ENCODE results near the gene TAPBP.

The TAPBP gene

DNA sequence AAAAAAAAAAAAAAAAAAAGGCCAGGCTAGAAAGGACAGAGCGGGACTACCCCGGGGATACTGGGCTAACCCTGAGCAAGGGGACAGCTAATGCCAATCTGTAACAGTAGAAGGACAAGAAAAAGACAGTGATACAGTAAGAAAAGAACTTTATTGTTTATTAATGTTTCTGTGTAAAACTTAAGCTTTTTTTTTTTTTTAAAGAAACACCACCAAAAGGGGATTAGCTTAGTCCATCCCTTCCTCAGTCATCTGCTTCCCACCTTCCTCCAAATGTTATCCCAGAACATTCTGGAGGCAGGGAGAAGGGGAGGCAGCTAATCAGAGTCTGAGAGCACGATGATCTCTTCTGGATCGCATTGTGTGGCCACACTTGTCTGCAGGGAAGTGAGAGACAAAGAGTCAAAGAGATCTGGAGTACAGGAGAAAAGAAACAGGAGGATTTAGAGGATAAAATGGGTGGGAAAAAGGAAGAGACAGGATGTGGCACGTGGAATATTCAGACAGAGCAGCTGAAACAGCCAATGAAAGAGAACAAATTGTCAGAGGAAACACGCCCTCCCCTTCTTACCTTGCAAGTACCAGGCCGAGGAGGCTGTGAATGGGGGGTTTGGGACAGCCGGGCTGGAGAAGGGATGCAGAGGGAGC, 4.7 kb upstream of the TAPBP start:
- no peak for DNase-seq

DNA sequence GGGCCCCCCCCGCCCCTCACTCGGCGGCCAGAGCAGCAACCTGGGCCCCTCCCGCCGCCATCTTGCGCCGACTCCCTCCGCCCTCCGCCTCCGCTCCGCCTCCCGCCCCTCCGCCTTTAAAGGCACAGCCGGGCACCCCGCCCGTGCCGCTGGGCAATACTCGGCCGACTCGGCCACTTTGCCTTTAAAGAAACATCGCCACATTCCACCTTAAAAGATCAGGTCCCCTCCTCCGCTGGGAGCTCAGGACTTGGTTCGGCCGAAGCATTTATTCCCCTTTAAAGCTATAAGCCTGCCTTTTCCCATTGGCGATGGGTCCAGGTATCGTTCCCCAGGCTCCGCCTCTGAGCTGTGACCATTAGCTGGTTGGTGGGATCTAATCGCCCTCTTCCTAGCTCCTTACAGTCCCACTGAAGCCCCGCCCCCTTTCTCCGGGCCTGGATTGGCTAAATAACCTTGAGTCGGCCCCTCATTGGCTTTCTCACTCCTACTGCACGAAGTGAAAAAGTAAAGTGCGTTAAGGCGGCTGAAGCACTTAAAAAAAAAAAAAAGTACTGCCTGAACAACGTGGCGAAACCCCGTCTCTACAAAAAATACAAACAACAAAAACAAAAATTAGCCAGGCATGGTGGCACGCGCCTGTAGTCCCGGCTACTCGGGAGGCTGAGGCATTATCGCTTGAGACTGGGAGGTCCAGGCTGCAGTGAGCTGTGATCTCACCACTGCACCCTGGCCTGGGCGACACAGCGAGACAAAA, 4.0 kb upstream of the TAPBP start, which contains the start of gene ZBTB22:
Gene ZBTB22, minus strand, starts transcription at position 76 of the 757 bp plus-strand sequence. CDS start 828 bp downstream, outside the sequence.
- peak; percentile 99 for DNase-seq

DNA sequence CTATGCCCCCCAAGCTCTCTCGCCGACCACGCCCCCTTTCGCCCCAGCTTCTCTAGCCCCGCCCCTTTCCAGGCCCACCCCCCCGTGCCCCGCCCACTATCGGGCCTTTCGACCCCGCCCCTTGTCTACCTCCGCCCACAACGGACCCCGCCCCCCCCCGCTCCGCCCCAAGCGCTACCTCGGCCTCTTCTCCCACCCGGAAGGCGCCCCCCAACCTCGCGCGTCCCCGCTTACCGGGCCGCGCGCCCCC, 3.5 kb upstream of the TAPBP start:
- no peak for DNase-seq

DNA sequence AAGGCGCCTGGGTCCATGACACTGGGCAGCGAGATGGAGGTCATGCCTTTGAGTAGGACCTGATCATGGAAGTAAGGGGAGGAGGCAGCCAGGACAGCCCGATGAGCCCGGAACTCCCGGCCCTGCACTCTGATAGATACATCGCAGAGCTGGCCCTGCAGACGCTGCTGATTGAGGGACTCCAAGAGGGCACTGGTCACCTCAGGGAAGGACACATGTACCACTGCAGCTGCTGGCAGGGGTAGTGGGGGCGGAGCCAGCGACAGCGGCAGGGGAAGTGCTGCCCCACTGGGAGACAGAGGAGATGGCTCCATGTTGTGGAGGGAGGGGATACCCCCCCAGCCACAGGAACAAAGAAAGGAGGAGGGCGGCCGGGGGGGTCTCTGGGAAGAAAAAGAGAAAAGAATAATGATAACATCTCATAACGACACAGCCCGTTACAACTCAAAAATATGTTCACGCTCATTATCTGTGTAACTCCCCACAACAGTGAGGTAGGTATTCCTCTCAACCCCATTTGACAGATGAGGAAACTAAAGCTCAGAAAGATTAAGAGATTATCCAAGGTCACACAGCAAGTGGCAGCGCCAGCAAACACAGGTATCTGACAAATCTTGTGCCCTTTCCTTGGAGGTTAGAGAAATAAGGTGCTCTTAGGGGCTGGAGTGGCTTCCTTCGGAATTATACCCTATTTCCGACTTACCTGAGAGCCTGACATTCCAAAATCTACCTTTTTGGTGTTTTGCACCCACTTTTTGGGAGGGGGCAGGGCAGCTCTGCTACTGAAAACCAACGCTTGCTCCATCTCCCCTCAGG, 2.9 kb upstream of the TAPBP start:
- DNase-seq = no peak

DNA sequence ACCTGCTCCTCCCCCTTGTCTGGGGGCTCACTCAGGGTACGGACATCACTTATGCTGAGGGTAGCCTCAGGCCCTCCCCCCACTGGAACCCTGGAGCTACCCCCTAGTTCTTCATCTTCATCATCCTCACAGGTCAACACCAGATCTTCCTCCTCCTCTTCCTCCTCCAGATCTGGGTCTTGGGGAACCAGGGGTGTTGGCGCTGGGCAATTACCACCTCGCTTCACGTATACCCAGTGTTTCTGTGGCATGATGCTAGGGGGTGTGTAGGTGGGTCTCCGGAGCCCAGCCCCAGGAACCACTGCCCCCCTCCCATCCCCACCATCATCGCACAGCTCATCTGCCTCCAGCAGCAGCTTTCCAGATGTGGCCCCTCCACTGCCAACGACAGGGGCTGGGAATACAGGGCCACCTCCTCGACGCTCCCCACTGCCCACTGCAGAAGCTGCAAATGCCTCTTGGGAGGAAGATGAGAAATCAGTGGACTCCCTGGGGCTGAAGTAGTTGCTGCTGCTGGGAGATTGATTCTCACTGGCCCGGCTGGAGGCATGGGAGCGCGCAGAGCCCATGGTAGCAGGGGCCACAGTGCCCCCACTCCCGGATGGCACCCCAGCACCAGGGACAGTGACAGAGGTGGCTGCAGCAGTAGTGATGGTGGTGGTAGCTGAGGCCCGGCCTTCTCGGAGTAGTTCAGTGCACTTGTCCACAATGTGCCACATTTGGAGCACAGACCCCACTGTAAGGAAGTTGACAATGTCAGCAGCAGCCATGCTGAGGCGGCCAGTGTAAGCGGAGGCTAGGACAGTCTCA, 2.1 kb upstream of the TAPBP start:
- no peak for DNase-seq

DNA sequence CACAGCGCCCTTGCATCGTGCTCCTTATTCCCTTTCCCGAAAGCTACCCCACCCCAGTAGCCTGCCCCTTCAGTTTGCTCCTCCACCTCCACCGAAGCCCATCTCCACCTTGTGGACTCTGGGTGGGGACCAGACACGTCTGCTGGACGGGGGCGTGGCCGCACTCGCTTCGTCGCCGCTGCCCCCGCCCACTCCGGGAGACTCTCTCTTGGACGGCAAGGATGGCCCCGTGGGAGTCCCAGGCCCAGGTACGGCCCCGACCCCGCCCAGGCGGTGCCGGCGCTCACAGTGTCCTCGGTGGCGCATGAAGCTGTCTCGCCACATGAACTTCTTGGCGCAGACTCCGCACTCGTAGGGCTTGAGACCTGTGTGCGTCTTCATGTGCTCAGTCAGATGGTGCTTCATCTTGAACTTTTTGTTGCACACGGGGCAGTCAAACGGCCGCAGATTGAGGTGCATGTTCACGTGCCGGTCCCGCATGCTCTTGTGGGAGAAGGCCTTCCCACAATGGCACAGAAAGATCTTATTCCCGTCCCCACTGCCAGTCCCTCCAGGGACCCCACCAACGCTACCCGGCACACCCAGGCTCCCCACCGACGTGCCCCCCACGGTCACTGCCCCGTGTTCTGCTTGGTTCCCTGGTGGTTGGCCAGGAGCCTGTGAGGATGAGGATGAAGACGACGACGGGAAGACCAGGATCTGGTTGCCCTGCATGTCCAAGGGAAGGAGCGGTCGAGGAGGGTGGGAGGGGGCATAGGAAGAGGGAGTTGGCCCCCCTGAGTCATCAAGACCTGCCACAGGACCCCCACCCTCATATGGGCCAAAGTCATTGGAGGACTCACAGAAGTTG, 1.3 kb upstream of the TAPBP start:
- peak; percentile 19 for DNase-seq

DNA sequence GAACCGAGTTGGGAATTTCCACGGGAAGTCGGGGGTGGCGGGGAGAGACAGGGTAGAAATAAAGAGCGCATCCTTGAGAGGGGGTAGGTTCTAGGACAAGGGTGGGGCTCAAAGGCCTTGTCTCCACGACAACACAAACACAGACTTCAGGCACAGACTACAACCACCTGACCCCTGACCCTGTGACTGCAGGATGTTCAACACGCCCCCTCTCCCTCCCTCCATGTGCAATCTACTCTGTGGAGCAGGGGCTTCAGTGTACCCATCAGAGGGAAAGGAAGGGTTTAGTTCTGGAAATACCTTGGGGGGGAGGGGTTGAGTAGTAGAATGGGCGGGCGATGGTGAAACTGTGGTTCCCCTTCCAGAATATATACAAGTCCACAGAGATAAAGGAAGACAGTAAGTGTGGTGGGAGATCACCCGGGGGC, 651 bp upstream of the TAPBP start:
- peak; percentile 79 for DNase-seq

DNA sequence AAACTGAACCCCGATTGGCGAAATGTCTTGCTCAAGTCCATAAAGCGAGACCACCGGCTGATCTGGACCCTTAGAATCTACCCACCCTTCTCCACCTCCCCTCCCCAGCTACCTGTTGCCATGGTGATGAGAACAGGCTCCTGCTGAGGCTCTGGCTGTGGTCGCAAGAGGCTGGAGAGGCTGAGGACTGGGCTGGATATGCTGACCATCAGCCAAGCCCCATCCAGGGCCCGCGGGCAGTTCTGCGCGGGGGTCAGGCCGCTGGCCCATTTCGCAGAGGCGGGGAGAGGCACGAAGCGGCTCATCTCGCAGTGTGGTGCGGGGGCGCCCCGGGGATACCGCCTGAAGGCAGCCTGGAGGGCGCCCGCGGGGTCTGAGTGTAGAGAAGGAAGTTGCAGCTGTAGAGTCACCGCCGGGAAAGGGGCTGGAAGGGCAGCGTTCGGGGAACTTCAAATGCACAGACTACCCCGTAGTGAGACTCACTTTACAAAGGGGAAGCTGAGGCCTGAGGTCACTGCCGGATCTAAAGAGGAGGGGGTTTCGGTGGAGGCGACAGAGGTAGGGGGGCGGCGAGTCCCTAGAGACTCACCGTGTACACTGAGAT, 671 bp downstream of the TAPBP start:
- DNase-seq = peak; percentile 28

DNA sequence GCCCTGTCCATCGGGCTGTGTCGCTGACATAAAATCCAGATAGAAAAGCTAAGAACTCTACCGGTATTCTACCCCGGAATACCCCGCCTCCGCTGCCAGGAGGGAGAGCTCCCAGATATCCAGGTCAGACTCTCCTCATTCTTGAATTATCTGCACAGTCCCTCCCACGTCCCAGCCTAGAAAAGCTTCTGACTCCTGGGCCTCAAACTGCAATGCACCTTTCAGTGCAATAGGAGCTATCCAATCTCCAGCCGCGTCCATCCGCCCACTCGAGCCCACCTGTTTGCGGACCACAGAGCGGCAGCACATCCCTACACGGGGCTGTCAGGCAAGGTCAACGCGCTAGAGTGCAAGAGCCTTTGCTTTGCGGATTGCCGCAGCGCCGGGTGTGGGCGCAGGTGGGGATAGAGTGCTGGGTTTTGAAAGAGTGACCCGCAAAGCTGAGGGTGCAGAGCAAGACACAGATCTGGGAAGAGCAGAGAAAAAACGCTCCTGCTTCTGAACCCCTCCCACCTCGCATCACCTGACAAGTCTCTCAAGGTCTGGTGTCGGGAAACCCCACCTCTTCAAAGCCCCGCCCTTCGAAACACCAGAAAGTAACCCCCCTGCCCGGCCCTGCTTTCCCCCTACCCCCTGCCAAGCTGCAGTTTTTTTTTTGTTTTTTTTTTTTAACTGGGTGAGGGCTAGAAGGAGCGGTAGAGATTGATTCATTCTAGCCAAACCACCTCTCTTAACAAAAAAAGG, 1.3 kb downstream of the TAPBP start:
- DNase-seq = peak; percentile 64

DNA sequence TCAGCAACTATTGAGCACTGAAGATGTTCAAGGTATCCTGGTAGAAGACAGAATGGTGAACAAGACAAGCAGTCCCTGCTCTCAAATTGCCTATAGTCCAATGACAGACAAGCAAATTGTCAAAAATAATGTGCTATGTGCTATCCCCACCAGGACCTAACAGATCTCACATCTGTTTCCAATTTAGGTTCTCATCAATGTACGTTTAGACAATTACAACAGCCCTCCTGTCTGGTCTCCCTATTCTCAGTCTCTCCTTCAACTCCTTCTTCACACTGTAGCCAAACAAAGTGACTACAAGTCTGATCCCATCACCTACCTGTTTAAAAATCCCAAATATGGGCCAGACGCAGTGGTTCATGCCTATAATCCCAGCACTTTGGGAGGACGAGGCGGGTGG, 7.5 kb downstream of the TAPBP start:
- DNase-seq = no peak

DNA sequence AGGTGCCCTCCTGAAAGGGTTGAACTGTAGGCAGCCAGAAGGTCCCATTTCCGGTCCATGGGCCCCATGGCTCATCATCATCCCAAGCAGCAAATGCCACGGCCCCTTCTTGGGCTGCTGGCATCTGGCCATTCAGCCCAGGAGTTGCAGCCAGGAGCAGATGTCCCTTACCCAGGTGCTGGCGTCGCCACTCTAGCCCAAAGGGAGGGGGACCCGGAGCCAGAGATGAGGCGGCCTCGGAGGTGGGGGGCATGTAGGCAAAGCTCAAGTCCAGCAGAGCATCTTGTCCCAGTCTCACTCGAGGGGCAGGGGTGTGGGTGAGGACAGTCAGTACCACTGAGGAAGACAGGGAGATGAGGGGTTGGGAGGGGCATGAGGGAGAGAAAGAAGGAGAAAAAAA, 8.8 kb downstream of the TAPBP start:
- DNase-seq = no peak

DNA sequence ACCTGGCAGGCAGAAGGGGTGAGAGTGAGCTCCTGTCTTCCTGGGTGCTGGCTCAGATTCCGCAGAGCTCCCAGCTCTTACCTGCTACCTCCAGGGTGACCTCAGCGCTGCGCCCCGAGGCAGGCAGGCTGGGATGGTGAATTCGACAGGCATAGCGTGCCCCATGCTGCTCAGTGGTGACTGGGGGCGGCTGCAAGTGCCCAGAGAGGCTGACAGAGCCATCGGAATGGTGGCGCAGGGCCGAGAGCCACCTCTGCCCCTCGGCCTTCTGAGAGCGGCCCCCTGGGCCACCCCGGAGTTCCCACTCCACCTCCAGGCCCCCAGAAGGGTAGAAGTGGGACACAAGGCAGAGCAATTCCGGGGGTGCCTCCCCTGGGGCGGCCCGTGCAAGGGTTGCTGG, 9.7 kb downstream of the TAPBP start:
- no peak for DNase-seq

DNA sequence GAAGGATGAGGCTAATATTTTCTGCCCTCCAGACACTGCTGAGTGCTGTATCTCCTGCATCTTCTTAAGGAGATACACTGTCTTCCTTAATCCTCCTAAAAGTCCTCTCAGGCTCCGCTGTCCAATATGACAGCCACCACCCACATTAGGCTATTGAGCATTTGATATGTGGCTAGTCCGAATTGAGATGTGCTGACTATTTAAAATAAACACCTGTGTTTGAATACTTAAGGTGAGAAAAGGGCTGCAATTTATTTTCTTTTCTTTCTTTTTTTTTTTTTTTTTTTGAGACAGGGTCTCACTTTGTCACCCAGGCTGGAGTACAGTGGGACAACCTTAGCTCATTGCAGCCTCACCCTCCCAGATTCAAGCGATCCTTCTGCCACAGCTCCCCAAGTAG, 12.0 kb downstream of the TAPBP start:
- no peak for DNase-seq

DNA sequence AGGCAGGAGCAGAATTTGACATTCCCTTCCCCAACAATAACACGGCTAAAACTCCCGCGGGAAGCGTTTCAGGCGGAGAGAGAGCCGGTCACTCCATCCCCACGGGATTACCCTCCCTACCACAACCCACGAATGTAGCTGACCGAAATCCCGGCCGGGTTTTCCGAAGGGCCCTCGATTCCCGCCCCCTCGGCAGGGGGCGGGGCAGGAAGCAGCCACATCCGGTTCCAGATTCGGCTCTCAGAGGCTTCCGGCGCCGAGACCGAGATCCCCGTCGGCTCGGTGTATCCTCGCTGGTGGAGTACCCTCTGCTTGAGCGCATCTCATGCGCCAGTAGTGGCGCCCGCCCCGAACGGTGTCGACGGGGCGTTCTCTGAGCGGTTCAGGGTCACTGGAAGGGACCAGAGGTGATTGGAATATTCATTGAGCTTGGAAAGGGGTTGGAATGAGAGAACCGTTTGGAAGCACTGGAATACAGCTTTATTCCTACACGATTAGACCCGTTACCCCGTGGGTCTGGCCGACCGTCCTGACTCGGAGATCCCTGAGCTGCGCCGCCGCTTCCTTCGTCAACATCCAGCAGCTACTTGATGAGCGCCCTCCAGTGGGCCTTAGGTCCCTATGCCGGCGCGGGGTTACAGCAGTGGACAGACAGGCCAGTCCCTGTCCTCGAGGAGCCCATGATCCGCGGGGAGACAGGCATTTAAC, 14.5 kb downstream of the TAPBP start:
- DNase-seq = peak; percentile 93

DNA sequence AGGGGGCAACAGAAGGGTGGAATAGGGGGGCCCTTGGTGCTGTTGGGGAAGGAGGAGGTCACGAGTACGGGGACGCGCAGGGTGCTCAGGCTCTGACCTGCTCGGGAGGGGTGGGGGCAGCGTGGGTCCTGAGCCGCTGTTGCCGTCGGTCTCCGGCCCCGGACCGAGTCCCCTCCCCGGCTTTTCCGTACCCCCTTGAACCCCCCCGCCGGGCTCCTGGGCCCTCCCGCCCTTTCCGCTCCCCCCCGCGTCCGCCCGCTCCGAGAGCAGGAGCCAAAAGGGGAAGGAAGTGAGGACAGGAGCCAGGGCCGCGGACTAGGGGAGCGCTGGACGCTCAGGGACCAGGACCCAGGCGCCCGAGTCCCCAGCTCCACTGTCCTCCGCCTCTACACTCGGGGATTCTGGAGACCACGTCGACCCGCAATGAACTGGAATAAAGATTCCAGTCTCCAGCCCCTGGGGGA, 15.1 kb downstream of the TAPBP start, which contains the start of gene RGL2:
Gene RGL2, minus strand, starts transcription at position 170 of the 464 bp plus-strand sequence. CDS start 332 bp downstream, outside the sequence.
- peak; percentile 63 for DNase-seq

DNA sequence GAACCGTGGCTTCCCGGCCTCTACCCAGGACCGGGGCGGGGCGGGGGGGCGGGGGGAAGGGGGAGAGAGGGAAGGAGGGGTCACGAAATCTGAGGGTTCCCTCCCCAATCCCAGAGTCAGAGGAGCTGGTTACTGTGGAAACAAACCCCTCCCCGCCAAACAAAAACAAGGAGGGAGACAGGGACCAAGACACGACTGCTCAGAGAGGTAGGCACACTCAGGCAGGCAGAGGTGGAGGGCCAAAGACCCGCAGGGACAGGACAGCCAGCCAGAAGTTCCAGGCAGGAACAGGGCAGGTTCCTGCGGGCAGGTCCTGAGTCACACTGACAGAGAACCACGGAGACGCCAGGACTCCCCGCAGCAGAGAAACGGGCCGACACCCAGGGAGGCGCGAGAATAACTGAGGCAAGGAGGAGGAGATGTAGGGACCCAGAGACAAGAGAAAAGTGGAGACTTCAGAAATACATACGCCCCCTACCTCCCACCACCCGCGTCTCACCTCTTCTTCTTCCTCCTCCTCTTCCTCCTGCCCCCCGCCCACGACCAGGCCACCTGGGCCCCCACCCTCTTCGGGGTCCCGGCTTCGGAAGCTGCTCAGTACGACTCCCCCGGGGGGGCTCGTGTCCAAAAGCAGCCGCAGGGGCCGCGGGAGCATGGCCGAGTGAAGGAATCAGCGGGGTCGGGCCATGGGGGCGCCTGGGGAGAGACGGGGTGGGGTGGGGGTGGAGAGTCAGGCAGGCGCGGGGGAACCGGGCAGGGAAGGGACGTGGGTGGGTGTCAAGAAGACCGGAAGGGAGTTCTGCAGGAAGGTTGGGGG, 15.7 kb downstream of the TAPBP start:
- DNase-seq = peak; percentile 83

DNA sequence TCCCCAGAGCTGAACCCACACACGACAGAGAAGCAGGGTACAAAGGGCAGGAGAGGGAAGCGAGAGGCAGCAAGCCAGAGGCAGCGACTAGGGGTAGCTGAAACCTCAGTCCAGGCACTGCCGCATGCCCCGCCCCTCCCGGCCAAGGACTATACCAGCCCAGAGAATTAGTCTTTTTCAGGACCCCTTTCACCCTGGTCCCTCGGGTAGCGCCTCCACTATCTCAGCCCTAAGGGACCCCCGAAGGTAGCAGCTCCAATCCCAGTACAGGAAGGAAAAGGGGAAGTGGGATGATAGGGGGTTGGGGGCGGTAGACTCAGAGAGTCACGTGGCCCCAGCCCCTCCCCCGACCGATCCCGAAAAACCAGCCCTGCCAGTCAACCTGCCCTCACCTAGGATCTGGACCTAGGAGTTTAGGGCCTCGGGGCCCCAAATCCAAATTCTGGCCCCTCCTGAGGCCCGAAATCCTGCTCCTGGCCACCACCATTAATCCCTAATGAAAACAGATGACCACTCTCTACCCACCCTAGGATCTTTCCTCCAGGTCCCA, 16.4 kb downstream of the TAPBP start:
- no peak for DNase-seq

DNA sequence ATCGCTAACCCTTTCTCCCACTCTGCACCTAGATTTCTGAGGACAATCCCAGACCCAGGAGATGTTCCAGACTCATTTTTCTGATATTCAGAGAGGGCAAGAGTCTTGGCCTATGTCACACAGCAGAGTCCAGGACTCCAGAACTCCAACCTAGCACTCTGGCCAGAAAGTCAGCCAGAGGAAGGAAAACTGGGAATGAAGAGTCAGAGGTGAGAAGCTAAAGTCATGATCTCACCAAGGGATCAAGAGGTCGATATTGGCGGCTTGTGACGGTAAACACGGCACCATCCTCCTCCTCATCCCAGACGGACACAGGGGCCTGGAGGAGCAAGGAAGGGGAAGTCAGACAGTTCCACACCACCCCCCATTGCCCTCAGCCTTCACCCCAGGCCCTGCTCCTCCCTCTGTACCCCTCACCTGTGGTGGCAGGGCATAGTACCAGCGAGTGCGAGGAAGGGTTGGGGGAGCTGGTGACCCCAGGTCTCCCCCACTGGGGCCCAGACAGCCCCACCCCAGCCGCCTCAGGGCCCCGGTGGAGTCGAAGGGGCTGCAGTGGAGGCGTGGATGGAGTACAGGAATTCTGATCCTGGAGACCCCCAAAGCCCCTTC, 17.0 kb downstream of the TAPBP start:
- DNase-seq = no peak
